GM18502 (cell line): Measurements from ENCODE around the gene METTL27.
"Not testable (repeated sequence)": the region's sequence is repeated elsewhere in the genome, so short reads cannot be mapped to it uniquely, and the experiment has no call there.

Experiments used
- ATAC-seq: cut with Tn5 transposase; IDR thresholded peaks from one replicate; pipeline ENCODE4 v1.9.1; 2021; ENCODE audit warnings: mild to moderate bottlenecking; ENCODE audit not compliant: unreplicated experiment, poor library complexity

The METTL27 gene

GRCh38 chr7:73842067-73842976 is at the start of gene METTL27:
METTL27 (minus strand) TSS chr7:73842516; CDS start chr7:73842140, 376 bp downstream.
- peak; percentile 95 for ATAC-seq

GRCh38 chr7:73891178-73891885 is 49.0 kb upstream of the METTL27 start:
- ATAC-seq: no peak

GRCh38 chr7:73890555-73891147 is 48.3 kb upstream of the METTL27 start:
- no peak for ATAC-seq

GRCh38 chr7:73888959-73889358 is 46.6 kb upstream of the METTL27 start:
- ATAC-seq: no peak

- ATAC-seq: no peak
Measured at GRCh38 chr7:73887762-73888161, 45.4 kb upstream of the METTL27 start.

- no peak for ATAC-seq
Measured at GRCh38 chr7:73885975-73886798, 43.9 kb upstream of the METTL27 start.

GRCh38 chr7:73885433-73885974 is 43.2 kb upstream of the METTL27 start:
- ATAC-seq: no peak

- not testable (repeated sequence) for ATAC-seq
Measured at GRCh38 chr7:73884867-73885422, 42.6 kb upstream of the METTL27 start.

- no peak for ATAC-seq
Measured at GRCh38 chr7:73882047-73882402, 39.7 kb upstream of the METTL27 start.

- ATAC-seq: no peak
Measured at GRCh38 chr7:73881352-73882046, 39.2 kb upstream of the METTL27 start.

- ATAC-seq: no peak
Measured at GRCh38 chr7:73880755-73881328, 38.5 kb upstream of the METTL27 start.

GRCh38 chr7:73879977-73880681 is 37.8 kb upstream of the METTL27 start:
- no peak for ATAC-seq

GRCh38 chr7:73876973-73877372 is 34.7 kb upstream of the METTL27 start:
- ATAC-seq: no peak

GRCh38 chr7:73876361-73876760 is 34.0 kb upstream of the METTL27 start:
- no peak for ATAC-seq

GRCh38 chr7:73872056-73872908 is 30.0 kb upstream of the METTL27 start:
- ATAC-seq: no peak

- ATAC-seq: no peak
Measured at GRCh38 chr7:73871163-73872011, 29.1 kb upstream of the METTL27 start.
